Cerebellar nuclear complex (tissue), 1 donor: Measurements from ENCODE around the gene ERP27.

Experiments
- DNase-seq, 2 experiments: peaks; one replicate each; lab custom pipeline; 2025; lab: John Stamatoyannopoulos, UW

ERP27 gene

GRCh38 chr12:14938301-14938700 lies at the start of gene ERP27:
Gene ERP27 (minus strand): TSS chr12:14938537. CDS start chr12:14938508, 29 bp downstream.
- no peak for DNase-seq

GRCh38 chr12:14988035-14988434 lies 49.7 kb upstream of the ERP27 start:
- no peak for DNase-seq

- DNase-seq = no peak
Observed at GRCh38 chr12:14986449-14986848, 48.1 kb upstream of the ERP27 start.

GRCh38 chr12:14984766-14985285 lies 46.5 kb upstream of the ERP27 start:
- DNase-seq = no peak

- DNase-seq = no peak
Observed at GRCh38 chr12:14984036-14984435, 45.7 kb upstream of the ERP27 start.

GRCh38 chr12:14982991-14983390 lies 44.7 kb upstream of the ERP27 start:
- DNase-seq = no peak

GRCh38 chr12:14982562-14982961 lies 44.2 kb upstream of the ERP27 start:
- no peak for DNase-seq

GRCh38 chr12:14981049-14981448 lies 42.7 kb upstream of the ERP27 start:
- DNase-seq = no peak

- DNase-seq = no peak
Observed at GRCh38 chr12:14979468-14979867, 41.1 kb upstream of the ERP27 start.

- no peak for DNase-seq
Observed at GRCh38 chr12:14976658-14977057, 38.3 kb upstream of the ERP27 start.

- DNase-seq = no peak
Observed at GRCh38 chr12:14975457-14975856, 37.1 kb upstream of the ERP27 start.

GRCh38 chr12:14974633-14975032 lies 36.3 kb upstream of the ERP27 start:
- DNase-seq = no peak

- no peak for DNase-seq
Observed at GRCh38 chr12:14972816-14973215, 34.5 kb upstream of the ERP27 start, which contains the start of gene PDE6H. Gene PDE6H (plus strand): TSS chr12:14973042. CDS start chr12:14978013, 4,971 bp downstream.

- DNase-seq = no peak
Observed at GRCh38 chr12:14970473-14970872, 32.1 kb upstream of the ERP27 start.

- no peak for DNase-seq
Observed at GRCh38 chr12:14968478-14968877, 30.1 kb upstream of the ERP27 start.

GRCh38 chr12:14965221-14965620 lies 26.9 kb upstream of the ERP27 start:
- DNase-seq = no peak

GRCh38 chr12:14964406-14964805 lies 26.1 kb upstream of the ERP27 start:
- no peak for DNase-seq

GRCh38 chr12:14963520-14963919 lies 25.2 kb upstream of the ERP27 start:
- no peak for DNase-seq

- no peak for DNase-seq
Observed at GRCh38 chr12:14962797-14963196, 24.5 kb upstream of the ERP27 start.

- DNase-seq = no peak
Observed at GRCh38 chr12:14962153-14962539, 23.8 kb upstream of the ERP27 start.

- no peak for DNase-seq
Observed at GRCh38 chr12:14961466-14962152, 23.3 kb upstream of the ERP27 start, which contains the start of gene ARHGDIB. Gene ARHGDIB (minus strand): TSS chr12:14961601. CDS start chr12:14950712, 10,889 bp downstream.

- DNase-seq = no peak
Observed at GRCh38 chr12:14960548-14961465, 22.5 kb upstream of the ERP27 start.
